ENCODE measurements around the gene MYH7.

MYH7 gene

GRCh38 chr14:23375527-23376251 is 59.8 kb downstream of the MYH7 start:
- DNase-seq (ENCODE audit: extremely low read depth in 1 of 2, low read depth in 1 of 2), result no peak

DNA sequence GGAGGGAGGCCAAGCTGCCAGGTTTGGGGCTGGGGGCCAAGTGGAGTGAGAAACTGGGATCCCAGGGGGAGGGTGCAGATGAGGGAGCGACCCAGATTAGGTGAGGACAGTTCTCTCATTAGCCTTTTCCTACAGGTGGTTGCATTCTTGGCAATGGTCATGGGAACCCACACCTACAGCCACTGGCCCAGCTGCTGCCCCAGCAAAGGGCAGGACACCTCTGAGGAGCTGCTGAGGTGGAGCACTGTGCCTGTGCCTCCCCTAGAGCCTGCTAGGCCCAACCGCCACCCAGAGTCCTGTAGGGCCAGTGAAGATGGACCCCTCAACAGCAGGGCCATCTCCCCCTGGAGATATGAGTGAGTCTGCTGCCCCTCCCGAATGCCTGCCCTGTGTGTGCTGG is 62.4 kb downstream of the MYH7 start:
- no peak for DNase-seq (ENCODE audit: extremely low read depth in 1 of 2, low read depth in 1 of 2)

DNA sequence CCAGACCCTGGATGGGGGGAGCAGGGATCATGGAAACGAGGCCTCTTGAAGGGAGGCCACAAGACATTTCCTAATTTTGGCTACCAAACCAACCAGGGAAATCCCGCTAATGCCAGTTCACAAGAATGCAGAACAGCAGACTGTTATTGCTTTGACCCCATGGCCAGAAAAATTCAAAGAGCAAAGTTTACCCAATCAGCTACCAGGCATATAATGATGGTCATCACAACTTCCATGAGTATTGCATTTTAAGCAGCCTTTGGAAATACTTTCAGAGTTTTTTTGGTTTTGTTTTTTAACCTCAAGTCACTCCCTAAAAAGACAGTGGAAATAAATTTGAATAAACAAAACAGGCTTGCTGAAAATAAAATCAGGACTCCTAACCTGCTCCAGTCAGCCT is 63.0 kb downstream of the MYH7 start, which contains the start of gene IL25:
Gene IL25, plus strand, starts transcription at position 301 of the 400 bp plus-strand sequence.
- DNase-seq (ENCODE audit: extremely low read depth in 1 of 2, low read depth in 1 of 2), result no peak

GRCh38 chr14:23371865-23372264 is 63.6 kb downstream of the MYH7 start:
- no peak for DNase-seq (ENCODE audit: extremely low read depth in 1 of 2, low read depth in 1 of 2)

GRCh38 chr14:23370221-23370620 is 65.2 kb downstream of the MYH7 start:
- no peak for DNase-seq (ENCODE audit: extremely low read depth in 1 of 2, low read depth in 1 of 2)

DNA sequence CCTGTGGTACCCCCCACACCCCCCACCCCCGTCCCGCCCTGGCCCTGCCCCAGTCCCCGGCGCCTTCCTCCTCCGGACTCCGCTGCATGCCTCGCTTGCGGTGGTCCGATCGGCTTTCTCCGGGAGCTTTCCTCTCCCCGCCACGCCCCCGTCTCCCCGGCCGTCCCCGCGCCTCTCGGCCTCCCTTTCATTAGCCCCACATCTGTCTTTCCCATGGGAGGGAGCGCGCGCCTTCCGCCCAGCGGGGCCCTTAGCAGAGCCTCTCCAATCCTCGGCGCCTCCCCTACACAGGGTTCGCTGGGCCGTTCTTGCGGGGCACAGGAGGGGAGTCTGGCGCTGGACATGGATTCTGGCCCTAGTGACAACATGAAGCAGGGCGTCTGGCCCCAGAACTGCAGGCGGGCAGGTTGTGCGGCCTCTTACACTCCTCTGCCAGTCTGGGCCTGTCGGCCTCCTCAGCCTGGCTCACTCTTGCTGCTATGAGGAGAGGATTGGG is 69.0 kb downstream of the MYH7 start:
- DNase-seq (ENCODE audit: extremely low read depth in 1 of 2, low read depth in 1 of 2), result no peak

DNA sequence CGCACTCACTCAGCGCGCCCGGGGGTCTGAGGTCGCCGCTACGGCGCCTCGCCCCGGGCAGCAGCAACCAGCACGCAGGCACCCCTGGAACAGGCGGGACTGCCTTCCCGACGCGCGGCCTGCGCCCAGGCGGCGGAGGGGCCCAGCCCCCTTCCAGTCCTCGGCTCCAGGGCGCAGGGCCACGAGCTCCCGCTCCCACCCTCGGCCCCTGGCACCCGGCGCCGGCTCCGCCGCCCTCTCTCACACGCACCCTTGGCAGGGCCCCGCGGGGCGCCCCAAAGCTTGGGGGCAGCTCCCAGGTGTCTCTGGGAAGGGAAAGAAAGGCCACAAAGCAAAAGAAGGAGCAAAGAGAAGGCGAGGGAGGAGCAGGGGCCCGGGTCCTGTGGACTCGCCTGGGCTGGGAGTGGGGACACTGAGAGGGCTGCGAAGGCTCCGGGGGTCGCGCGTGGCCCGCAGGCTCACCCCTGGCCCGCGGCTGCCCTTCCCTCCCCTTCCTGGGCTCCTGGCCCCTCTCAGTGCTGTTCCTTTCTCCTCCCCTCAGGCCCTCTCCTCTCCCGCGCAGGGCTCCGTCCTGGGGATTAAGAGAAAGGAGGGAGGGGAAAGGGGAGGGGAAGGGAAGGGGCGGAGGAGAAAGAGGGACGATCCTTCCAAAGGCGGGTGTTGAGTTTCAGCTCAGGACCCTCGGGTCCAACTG is 69.6 kb downstream of the MYH7 start:
- DNase-seq (ENCODE audit: extremely low read depth in 1 of 2, low read depth in 1 of 2), result no peak

GRCh38 chr14:23365036-23365731 is 70.3 kb downstream of the MYH7 start, which contains the start of gene EFS:
TSS of gene EFS (minus strand) at chr14:23365172. CDS start at chr14:23365025, 147 bp downstream.
- DNase-seq (ENCODE audit: extremely low read depth in 1 of 2, low read depth in 1 of 2), result no peak

DNA sequence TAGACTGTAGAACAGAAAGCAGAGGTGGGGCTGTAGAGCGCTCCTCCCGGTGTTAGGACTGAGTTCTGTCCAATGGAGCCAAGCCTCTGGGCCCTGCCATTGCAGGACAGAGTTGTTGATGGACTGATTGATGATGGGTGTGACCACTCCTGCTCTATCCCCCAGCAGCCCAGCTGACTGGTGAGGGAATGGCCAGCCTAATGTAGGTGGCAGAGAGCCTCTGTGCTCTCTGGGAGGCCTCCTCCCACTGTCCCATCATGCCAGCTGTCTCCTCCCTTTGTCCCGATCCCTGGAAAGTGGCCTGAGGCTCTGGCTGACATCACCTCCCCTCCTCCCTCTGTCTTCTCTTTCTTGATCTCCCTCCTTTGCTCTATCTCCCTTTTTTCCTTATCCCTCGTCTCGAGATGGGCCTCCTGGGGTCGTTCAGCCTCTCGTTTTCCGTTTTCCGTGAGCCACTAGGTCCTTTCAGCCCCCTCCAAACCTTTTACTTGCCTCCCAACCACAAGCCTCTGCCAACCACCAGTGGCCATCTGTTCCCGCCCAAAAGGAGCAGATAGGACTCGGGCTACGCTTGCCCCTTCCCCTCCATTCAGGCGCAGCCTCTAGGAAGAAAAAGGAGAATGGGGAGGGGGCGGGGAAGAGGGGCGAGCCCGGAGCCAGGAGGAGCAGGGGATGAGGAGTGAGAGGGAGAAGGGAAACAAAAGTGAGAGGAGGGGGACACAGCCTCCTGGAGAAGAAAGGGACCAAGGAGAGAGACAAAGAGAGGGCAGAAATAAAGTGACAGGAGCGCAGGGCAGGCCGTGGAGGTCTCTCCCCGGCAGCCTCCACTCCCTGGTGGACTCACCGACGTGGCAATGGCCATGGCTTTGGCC is 71.1 kb downstream of the MYH7 start:
- no peak for DNase-seq (ENCODE audit: extremely low read depth in 1 of 2, low read depth in 1 of 2)

All from stimulated activated CD8-positive, alpha-beta memory T cell treated with anti-CD3 and anti-CD28 coated beads, Interleukin-7, amount 100 ng/mL, for 48 hours (primary cell).